Adipocyte (in vitro differentiated cells): Measurements from ENCODE around the gene TNFRSF18.
A peak's percentile ranks its signal among the peaks of the same experiment; 100 is the strongest.

Experiments
- DNase-seq: peaks from one replicate; pipeline ENCODE4 v3.0.0-alpha.2; 2015; ENCODE audit warnings: low read depth
- H3K27me3 ChIP-seq: replicated peaks from 2 replicates; pipeline ENCODE4 v1.7.0; 2013; ENCODE audit warnings: mild to moderate bottlenecking, low read length, moderate library complexity; ENCODE audit not compliant: control insufficient read depth, insufficient read depth
- H3K36me3 ChIP-seq: 2 replicates; pipeline ENCODE4 v1.7.0; 2013; ENCODE audit warnings: low read length, mild to moderate bottlenecking, moderate library complexity; ENCODE audit not compliant: control insufficient read depth, insufficient read depth, severe bottlenecking
- H3K4me1 ChIP-seq: 2 replicates; pipeline ENCODE4 v1.7.0; 2013; ENCODE audit warnings: mild to moderate bottlenecking, low read length, moderate library complexity; ENCODE audit not compliant: control insufficient read depth, insufficient read depth
- H3K4me3 ChIP-seq: 2 replicates; pipeline ENCODE4 v1.7.0; 2013; ENCODE audit warnings: mild to moderate bottlenecking, low read length, moderate library complexity
- H3K9ac ChIP-seq: 2 replicates; pipeline ENCODE4 v1.7.0; 2013; ENCODE audit warnings: mild to moderate bottlenecking, low read length, moderate library complexity
- H3K9me3 ChIP-seq: 2 replicates; pipeline ENCODE4 v1.7.0; 2013; ENCODE audit warnings: mild to moderate bottlenecking, low read length, moderate library complexity; ENCODE audit not compliant: control insufficient read depth

TNFRSF18 gene

GRCh38 chr1:1239227-1239613 lies 32.8 kb upstream of the TNFRSF18 start:
- Histone ChIP-seq H3K36me3 (no peaks in the 10 kb centered on the region), H3K4me3 (no peak overlapping the region), H3K9me3 (no peaks in the 10 kb centered on the region), H3K9ac (no peak overlapping the region), H3K4me1 (no peaks in the 10 kb centered on the region), H3K27me3 (peaks cover 14% of the 10 kb centered on the region)
- DNase-seq = no peak

GRCh38 chr1:1238702-1239178 lies 32.3 kb upstream of the TNFRSF18 start:
- H3K4me3 ChIP-seq = no peak overlapping the region
- no peak overlapping the region for H3K9ac ChIP-seq
- H3K9me3 ChIP-seq = no peaks in the 10 kb centered on the region
- DNase-seq = no peak
- no peaks in the 10 kb centered on the region for H3K36me3 ChIP-seq
- peaks cover 14% of the 10 kb centered on the region for H3K27me3 ChIP-seq
- no peaks in the 10 kb centered on the region for H3K4me1 ChIP-seq

- Histone ChIP-seq H3K9me3 (no peaks in the 10 kb centered on the region), H3K36me3 (no peaks in the 10 kb centered on the region), H3K27me3 (peaks cover 14% of the 10 kb centered on the region), H3K4me1 (peaks cover 4% of the 10 kb centered on the region), H3K4me3 (no peak overlapping the region), H3K9ac (no peak overlapping the region)
- no peak for DNase-seq
Measured at GRCh38 chr1:1237874-1238701, 31.7 kb upstream of the TNFRSF18 start.

GRCh38 chr1:1236945-1237873 lies 30.8 kb upstream of the TNFRSF18 start:
- Histone ChIP-seq H3K27me3 (peaks cover 14% of the 10 kb centered on the region), H3K4me1 (peaks cover 11% of the 10 kb centered on the region), H3K9ac (no peak overlapping the region), H3K36me3 (no peaks in the 10 kb centered on the region), H3K9me3 (no peaks in the 10 kb centered on the region), H3K4me3 (no peak overlapping the region)
- DNase-seq = no peak

GRCh38 chr1:1236176-1236763 lies 29.9 kb upstream of the TNFRSF18 start:
- Histone ChIP-seq H3K9me3 (no peaks in the 10 kb centered on the region), H3K9ac (no peak overlapping the region), H3K36me3 (no peaks in the 10 kb centered on the region), H3K4me1 (peaks cover 11% of the 10 kb centered on the region), H3K4me3 (no peak overlapping the region), H3K27me3 (peaks cover 14% of the 10 kb centered on the region)
- no peak for DNase-seq

GRCh38 chr1:1235016-1235744 lies 28.8 kb upstream of the TNFRSF18 start:
- H3K4me3 ChIP-seq = no peak overlapping the region
- peaks cover 13% of the 10 kb centered on the region for H3K4me1 ChIP-seq
- no peak overlapping the region for H3K9ac ChIP-seq
- no peak for DNase-seq
- H3K27me3 ChIP-seq = peaks cover 14% of the 10 kb centered on the region
- no peaks in the 10 kb centered on the region for H3K9me3 ChIP-seq
- H3K36me3 ChIP-seq = no peaks in the 10 kb centered on the region

GRCh38 chr1:1234180-1234808 lies 27.9 kb upstream of the TNFRSF18 start:
- Histone ChIP-seq H3K9ac (no peak overlapping the region), H3K36me3 (no peaks in the 10 kb centered on the region), H3K9me3 (no peaks in the 10 kb centered on the region), H3K4me3 (no peak overlapping the region), H3K27me3 (peaks cover 12% of the 10 kb centered on the region), H3K4me1 (peaks cover 22% of the 10 kb centered on the region)
- no peak for DNase-seq

GRCh38 chr1:1233567-1233892 lies 27.1 kb upstream of the TNFRSF18 start:
- no peaks in the 10 kb centered on the region for H3K9me3 ChIP-seq
- DNase-seq = no peak
- H3K36me3 ChIP-seq = peaks cover 4% of the 10 kb centered on the region
- H3K9ac ChIP-seq = no peak overlapping the region
- no peak overlapping the region for H3K4me3 ChIP-seq
- H3K27me3 ChIP-seq = peaks cover 5% of the 10 kb centered on the region
- peaks cover 22% of the 10 kb centered on the region for H3K4me1 ChIP-seq

- no peak for DNase-seq
- H3K9ac ChIP-seq = peak overlapping the region; percentile 46
- peaks cover 22% of the 10 kb centered on the region for H3K4me1 ChIP-seq
- H3K9me3 ChIP-seq = no peaks in the 10 kb centered on the region
- peak overlapping the region; percentile 76 for H3K4me3 ChIP-seq
- peaks cover 9% of the 10 kb centered on the region for H3K36me3 ChIP-seq
- no peaks in the 10 kb centered on the region for H3K27me3 ChIP-seq
Measured at GRCh38 chr1:1232796-1233566, 26.6 kb upstream of the TNFRSF18 start.

GRCh38 chr1:1232208-1232795 lies 25.9 kb upstream of the TNFRSF18 start, which contains the start of gene B3GALT6:
TSS of gene B3GALT6 (plus strand) at chr1:1232237. CDS start at chr1:1232279, 42 bp downstream.
- H3K36me3 ChIP-seq = peaks cover 16% of the 10 kb centered on the region

More at GRCh38 chr1:1232208-1232795, 25.9 kb upstream of the TNFRSF18 start, which contains the start of gene B3GALT6:
- H3K9ac ChIP-seq = peak within 1 kb of the TSS; percentile 94
- H3K9me3 ChIP-seq = no peaks in the 10 kb centered on the region
- peak within 1 kb of the TSS; percentile 87 for H3K4me3 ChIP-seq
- peaks cover 22% of the 10 kb centered on the region for H3K4me1 ChIP-seq
- H3K27me3 ChIP-seq = no peaks in the 10 kb centered on the region
- DNase-seq = no peak
